Stimulated activated CD8-positive, alpha-beta memory T cell treated with anti-CD3 and anti-CD28 coated beads, Interleukin-15, amount 100 ng/mL, for 48 hours (primary cell): Measurements from ENCODE around the gene LAMP1.
"Not testable (repeated sequence)": the region's sequence is repeated elsewhere in the genome, so short reads cannot be mapped to it uniquely, and the experiment has no call there.

Experiments used
- DNase-seq, 2 donors: peaks; one replicate each; pipeline ENCODE4 v3.0.0-alpha.2; 2020; ENCODE audit warnings: low read depth in 2 of 2

Gene LAMP1

DNA sequence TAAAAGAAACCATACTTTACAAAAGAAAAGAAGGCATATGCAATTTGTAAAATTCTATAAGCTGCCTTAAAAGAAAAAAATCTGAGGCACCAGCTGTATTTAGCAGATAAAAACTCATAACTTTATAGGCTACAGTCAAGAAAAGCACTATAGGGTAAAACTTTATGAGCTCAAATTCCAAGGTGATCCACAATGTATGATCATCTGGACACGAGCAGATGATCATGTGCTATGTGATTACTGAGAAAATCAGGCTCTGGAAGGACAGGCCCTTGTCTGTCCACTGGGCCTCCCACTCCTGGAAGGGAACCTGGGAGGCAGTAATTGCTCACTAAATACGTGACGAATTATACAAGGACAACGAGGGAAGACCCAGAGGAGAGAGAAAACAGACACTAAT lies 59.6 kb downstream of the LAMP1 start:
- DNase-seq: no peak

GRCh38 chr13:113357529-113357928 lies 60.5 kb downstream of the LAMP1 start:
- no peak for DNase-seq

DNA sequence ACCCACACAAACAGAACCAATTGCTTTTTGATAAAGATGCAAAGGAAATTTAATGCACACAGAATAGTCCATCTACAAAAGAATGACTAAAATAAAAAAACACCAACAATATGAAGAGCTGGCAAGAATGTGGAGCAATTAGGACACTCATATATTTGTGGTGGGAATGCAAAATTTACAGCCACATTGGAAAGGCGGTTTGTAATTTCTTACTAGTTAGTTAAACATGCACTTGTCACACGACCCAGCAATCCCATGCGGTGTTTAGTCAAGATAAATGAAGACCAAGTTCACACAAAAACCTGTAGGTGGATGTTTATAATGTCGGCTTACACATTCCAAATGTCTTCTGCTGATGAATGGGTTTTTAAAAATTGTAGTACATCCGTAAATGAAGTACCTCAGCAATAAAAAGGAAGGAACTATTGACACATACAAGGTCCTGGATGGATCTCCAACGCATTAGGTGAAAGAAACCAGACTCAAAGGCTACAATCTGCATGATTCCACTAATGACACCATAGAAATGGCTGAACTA lies 61.7 kb downstream of the LAMP1 start:
- DNase-seq: no peak

DNA sequence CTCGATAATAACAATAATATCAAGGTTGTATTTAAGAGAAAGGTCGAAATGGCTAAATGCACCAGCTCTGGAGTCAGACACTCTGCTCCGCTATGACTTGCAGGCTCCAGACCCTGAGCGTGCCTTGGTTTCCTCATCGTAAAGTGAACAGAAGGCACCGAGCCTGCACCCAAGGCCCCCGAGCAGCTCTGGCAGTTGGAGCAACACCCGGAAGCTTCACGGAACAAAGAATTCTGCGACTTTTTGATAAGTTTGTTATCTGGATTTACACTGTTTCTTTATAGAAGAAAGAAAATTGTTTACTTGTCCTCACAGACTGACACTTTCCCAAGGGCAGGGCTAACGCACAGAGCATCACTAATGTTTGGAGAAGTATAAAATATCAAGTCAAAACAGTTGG lies 62.5 kb downstream of the LAMP1 start:
- DNase-seq: no peak

- DNase-seq: no peak
Measured at GRCh38 chr13:113360446-113360845, 63.4 kb downstream of the LAMP1 start.

GRCh38 chr13:113361406-113361805 lies 64.4 kb downstream of the LAMP1 start:
- no peak for DNase-seq

DNA sequence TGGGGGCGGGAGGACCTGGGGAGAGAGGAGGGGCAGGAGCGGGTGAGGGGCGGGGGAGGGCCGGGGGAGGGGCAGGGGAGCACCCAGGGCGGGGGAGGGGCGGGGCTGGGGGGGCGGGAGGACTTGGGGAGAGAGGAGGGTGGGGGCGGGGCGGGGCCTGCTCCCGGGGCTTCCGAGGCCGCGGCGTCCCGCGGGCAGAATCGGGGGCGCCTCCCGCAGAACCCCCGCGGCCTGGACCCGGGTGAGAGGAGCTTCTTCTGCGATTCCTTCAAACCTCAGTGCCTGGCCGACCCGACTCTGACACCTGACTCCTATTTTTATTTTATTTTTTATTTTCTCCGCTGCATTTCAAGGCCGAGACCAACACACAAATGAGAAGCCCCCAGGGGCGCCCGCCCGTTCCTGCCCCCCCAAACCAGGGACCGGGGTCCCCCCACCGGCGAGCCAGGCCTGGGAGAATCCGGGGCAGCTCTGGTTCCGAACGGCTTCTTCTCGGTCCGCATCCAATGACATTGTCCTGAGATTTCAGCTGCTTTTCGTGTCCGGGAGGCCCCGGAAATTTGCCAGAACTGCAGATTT lies 67.4 kb downstream of the LAMP1 start:
- DNase-seq: no peak

GRCh38 chr13:113364901-113365582 lies 68.0 kb downstream of the LAMP1 start:
- DNase-seq: no peak

DNA sequence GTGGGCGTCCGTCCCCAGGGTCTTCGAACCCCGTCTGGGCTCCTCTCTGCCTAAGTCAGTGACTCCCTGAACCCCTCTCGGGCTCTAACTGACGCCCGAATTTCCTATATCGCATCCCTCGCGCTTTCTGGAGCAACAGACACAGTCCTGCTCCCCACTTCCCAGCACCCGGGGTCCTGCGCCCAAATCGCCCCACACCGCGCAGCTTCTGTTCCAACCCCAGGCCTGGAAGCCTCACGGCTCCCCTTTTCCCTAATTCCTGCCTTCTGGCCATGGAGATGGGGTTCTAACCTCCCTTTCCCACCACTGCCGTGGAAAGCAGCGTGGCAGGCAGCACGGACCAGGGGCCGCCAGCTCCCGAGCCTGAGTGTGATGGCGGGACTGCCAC lies 68.5 kb downstream of the LAMP1 start:
- DNase-seq: no peak

GRCh38 chr13:113365971-113366588 lies 69.0 kb downstream of the LAMP1 start:
- no peak for DNase-seq

DNA sequence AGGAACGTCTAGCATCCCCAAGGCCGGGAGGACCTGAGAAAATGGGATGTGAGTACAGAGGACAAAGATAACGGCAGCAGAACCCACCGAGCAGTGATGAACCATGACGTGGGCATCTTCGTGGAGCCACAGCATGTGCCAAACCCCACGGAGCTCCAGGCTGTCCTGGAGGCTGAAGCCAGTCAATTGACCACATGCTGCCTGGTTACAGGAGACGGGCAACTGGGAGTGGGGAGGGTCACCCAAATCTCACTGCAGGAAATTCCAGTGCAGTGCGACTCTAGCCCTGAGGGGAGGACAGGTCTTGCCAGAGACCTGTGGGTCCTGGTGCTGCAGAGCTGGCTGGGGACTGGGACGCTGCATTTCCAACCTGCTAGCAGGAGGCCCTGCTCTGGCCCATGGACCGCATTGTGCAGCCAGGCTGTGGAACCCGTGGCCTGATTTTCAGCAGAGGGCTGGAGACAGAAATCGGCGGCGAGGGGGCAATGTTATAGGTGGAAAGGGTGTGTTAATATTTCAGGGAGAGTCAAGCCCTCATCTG lies 70.1 kb downstream of the LAMP1 start:
- DNase-seq: no peak

GRCh38 chr13:113367771-113368170 lies 70.7 kb downstream of the LAMP1 start:
- DNase-seq: no peak

GRCh38 chr13:113368353-113368752 lies 71.3 kb downstream of the LAMP1 start:
- not testable (repeated sequence) for DNase-seq

GRCh38 chr13:113369189-113369588 lies 72.2 kb downstream of the LAMP1 start:
- no peak for DNase-seq

DNA sequence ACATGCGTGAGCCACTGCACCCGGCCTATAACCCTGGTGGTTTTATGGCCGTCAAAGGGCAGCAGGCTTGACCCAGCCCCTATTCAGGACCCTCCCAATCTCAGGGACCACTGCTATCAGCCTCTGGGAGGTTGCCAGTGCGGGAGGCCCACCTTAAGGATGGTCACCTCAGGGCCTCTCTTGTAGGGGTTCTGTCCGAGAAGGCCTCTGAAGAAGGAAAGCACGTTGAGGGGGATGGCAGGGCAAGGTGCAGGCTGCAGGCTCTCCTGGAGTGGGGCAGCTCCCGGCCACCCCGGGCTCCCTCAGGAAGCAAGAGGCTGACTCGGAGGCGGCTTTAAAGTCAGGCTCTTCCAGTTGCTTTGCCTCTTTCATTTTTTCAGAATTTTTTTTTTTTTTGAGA lies 72.8 kb downstream of the LAMP1 start:
- no peak for DNase-seq

DNA sequence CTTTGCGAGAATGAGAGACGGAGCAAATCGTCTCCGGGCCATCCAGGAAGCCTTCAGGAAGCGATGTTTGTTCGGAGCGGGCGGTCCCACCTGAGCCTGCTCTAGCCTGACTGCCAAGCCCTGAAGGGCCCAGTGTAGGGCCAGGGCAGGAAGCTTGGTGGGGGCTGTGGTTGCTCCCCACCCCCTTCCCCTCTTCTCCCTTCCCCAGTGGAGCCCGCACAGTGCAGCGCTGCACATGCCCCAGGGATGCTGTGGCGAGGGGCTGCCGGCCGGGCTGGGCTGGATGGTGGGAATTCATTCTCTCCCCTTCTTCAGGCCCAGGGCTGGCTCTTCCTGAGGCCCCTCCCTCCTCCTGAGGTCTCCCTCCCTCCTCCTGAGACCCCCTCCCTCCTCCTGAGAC lies 74.0 kb downstream of the LAMP1 start:
- DNase-seq: no peak

- DNase-seq: not testable (repeated sequence)
Measured at GRCh38 chr13:113371701-113372100, 74.7 kb downstream of the LAMP1 start.
